HG03439 (cell line): ENCODE measurements around the gene DEPP1.
A peak's percentile ranks its signal among the peaks of the same experiment; 100 is the strongest.

ENCODE experiments used
- ATAC-seq: cut with Tn5 transposase; IDR thresholded peaks from one replicate; pipeline ENCODE4 v1.9.1; 2021; ENCODE audit warnings: mild to moderate bottlenecking, moderate library complexity; ENCODE audit not compliant: unreplicated experiment

DEPP1 gene

DNA sequence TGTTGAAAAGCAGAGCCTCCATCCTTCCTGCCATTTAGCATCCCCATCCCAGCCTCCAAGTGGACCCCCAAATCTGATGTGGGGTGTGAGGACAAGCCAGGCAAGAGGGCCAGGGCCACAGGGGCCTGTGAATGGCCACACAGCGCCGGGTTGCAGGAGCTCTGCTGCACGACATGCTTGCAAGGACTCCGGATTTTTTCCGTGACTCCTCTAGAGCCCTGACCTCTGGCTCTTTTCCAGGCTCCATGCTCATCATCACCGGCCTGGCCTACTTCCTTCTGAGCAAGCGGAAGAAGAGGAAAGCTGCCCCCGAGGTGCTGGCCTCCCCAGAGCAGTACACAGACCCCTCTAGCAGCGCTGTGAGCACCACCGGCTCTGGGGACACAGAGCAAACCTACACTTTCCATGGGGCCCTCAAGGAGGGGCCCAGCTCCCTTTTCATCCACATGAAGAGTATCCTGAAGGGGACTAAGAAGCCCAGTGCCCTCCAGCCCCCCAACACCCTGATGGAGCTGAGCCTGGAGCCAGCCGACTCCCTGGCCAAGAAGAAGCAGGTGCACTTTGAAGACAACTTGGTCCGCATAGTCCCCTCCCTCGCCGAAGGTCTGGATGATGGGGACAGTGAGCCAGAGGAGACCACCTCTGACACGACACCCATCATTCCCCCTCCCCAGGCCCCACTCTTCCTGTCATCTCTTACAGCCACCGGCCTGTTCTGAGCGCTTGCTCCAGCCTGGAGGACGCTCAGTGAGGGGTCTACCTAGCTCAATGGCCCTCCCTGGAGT is 44.0 kb downstream of the DEPP1 start:
- ATAC-seq, result no peak

DNA sequence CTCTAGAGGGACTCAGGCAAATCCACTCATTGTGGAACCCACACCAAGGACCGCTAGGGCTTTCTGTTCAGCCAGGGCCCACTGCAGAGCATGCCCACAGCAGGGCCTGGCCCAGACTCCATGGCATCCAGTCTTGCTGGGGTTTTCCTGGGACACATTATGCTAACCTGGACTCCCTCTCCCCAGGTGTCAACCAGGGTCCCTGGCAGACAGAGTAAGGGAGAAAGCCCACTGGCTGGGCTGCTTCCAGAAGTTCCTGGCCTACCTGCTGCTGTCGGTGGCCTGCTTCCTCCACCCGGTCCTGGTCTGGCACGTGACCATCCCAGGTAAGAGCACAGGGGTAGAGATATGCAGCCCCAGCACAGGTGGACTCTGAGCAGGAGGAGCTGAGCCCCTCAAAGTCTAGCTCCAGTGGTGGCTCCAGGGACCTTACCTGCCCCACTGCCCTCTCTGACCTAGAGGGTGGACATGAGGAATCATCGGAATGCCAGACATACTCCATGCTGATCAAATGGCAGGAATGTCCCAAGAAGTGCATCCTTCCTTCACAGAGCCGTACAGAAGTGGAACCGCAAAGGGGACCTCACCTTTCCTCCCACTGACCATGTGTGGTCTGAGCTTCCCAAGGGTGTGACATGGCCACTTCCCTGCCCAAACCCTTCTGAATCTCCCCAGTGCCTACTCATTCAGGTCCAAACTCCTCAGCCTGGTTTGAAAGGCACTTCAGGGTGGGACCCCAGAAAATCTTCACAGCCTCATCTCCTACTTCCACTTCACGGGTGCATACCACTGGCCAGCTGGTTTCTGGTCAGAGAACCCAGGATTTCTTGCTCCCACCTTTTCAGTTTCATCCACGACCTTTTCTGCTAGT is 44.9 kb downstream of the DEPP1 start:
- no peak for ATAC-seq

DNA sequence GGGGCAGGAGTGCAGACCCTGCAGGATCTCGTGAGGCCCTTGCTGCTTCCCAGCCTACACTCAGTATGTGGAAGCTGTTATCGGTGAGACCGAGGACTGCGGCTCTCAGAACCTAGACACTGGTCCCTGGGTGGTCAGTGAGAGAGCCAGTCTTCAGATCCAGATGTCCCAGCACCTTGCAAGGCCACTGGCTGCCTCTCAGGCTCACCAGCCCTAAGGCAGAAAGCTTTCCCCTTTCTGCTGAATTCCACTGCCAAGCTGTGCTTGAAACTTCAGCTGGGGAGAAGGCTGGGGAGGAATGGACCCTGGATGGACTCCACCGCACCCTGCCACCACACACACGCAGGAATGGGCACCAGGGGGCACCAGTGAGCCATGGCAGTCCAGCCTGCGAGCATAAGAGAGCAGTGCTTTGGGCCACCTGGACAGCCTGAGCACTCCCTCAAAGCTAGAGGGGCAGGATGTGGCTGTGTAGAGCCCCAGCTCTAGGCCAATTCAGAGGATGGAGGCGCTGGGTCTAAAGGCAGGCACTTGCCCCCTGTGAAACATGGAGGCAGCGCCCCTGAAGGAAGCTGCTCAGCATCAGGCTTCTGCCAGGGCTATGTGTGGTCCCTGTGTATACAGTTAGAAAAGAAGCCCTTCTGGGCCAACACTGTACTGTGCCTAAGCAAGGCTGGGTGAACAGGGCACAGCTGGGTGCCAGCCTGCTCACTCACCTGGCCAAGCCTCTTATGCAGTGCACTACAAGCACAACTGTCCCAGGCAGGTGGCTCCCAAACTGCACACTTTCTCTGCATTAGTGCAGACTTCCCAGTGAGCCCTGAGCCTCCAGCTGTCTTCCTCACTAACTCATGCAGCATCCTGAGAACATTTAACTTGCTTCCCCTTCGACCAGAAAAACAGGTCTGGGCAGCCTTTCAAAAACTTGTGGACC is 45.8 kb downstream of the DEPP1 start:
- ATAC-seq, result peak; percentile 96

DNA sequence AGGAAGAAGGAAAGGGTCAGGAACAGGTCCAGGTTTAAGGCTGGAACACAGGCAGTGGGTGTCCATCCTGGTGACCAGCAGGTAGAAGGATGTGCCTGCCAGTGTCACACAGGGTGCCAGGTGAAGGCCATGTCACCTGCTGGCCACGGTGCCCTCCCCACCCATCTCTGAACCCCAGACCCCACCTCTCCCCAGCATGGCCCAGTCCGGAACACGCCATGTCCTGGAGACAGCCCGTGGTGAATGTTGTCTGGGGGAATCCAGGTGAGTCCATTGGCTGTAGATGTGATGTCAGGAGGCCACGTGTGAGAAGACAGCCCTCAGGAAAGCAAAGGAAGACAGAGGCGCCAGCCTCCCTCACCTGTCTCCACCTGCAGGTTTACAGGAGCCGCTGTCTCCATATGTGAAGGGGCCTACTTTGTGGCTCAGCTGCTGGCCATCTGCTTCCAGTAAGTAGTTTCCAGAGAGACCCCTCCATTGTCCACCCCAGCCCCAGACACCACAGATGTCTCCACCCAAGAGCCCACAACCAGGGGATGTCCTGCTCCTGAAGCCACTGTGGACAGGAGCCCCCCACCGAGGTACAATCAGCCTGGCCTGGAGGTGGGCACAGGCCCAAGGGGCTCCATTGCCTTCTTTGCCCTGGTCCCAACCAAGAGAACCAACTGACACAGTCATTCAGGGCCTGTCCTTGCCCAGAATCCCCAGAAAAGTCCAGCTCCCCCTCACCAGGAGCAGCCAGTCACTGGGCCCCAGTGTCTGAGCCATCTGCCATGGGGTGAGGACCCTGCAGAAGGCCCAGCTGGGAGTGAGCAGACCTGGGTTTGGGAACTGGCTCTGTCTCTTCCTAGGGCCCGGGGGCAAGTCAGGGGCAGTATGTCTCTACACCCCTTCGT is 46.7 kb downstream of the DEPP1 start:
- ATAC-seq, result no peak

DNA sequence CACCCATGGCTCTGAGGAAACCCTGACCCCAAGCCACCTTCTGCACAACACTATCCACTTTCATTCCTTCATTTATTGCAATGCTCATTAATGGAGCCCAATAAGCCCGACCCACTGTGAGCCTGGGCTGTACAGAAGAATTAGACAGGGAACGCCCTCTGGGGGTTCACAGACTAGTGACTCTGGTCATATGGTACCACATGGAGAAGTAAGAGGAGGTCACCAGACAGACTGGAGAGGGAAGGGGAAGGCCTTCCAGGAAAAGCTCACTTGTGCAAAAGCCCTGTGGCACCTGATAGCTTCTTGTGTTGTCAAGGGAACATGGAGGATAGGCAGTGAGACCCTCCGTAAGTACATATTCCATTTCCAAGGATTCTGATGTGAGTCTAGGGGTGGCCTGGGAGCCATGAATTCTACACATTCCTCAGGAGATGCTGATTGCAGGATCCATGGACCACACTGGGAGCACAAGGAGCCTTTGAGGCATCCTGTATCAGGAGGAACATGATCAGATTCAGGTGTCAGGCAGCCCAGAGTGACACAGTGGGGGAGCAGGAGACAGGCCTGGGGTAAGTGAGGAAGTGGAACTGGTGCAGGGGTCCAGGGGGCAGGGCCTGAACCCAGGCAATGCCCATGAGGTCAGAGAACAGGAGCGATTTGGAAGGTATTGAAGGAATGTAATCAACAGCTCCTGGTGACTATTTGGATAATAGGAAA is 47.5 kb downstream of the DEPP1 start:
- no peak for ATAC-seq

DNA sequence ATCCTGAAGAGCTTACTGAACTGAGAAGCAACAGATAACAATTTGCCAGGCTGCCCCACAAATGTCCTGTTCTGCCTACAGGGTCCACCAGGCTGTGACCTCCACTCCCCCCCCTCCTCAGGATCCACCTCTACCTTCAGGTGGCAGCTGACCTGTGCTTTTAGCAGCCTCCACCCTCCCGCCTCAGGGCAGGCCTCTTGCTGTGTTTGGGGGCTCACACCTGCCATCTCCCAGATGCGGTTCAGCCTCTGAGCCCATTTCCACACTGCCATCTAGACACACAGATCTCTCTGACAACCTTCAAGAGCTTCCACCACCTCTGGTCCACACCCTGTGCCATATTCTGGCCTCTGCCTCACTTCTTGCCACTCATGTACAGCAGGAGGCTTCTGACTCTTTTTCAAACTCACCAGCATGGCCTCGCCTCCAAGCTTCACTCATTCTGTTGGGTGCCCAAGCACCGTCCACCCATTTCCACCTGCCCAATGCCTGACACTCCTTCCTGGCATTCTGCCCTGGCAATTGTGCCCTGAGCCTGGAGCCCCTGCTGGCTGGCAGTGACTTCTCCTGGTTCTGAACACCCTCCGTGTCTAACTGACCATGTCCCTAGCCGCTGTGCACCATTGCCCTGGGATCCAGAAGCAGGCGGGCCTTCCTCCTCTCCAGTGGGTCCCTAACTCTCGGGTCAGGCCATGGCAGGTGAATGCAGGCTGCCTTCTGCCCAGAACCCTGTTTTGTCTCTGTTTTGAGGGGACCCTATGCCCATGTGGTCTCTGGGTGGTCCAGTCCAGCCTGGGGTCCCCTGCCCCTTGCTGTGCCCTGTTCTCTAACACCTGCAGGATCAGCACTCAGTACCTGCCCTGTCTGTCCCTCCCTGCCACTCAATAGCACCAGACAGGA is 49.0 kb downstream of the DEPP1 start:
- ATAC-seq, result no peak

DNA sequence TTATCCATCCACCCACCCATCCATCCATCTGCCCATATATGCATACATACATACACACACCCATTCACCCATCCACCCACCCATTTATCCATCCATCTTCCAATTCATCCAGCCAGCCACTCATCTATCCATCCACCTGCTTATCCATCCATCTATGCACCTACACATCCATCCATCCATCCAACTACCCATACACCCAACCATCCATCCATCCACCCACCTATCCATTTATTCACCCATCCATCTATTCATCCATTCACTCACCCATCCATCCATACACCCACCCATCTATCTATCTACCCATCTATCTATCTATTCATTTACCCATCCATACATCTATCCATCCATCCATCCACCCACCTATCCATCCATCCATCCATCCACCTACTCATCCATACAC is 50.1 kb downstream of the DEPP1 start:
- ATAC-seq, result no peak

DNA sequence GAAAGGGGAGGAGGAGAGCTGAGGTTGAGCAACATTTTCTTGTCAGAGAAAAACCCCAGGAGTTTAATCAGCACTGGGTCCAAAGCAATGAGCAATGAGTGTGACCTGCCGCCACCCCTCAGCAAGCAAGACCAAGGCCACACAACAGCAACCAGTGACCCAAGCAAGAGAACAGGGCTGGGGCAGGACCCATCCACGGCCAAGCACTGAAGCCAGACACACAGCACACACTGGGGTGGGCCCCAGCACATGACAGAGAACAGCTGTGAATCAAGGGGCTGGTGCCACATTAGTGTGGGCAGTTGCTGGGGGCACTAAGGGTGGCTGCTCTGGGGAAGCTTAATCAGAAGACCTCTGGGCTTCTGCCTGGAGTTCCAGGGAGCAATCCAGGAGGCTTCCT is 51.3 kb downstream of the DEPP1 start:
- ATAC-seq, result no peak

DNA sequence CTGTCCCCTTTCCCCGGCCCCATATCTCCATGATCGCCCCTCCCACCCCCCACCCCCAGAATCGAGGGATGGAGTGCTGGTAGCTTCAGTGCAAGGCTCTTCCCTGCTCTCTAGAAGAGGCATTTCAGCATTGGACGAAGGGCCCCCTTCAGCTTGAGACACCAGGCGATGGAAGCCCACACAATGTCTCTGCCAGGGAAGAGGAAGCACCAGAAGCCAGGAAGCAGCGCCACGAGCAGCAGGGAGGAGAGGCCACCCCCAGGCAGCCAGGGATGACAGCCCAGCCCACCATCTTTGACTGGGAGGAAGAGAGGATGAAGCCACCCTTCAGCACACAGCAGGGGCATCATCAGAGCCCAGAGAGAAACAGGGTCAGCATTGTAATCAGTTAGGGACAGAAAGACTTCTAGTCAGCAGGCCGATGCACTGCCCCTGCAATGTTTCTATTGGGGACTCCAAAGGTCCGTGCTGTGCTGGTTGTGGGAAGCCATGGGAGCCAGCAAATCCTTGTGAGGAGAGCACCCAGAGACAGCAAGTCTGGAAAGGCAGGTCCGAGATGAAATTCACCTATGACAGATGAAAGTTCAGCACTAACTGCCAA is 51.8 kb downstream of the DEPP1 start:
- ATAC-seq, result no peak
